Astrocyte (in vitro differentiated cells and primary cell): ENCODE data around the gene COG7.

ENCODE experiments used
- EZH2 ChIP-seq: IDR thresholded peaks from 2 replicates; pipeline ENCODE4 v1.6.1; 2012; ENCODE audit warnings: mild to moderate bottlenecking, low read length, inconsistent platforms; ENCODE audit not compliant: insufficient read depth
- TF ChIP-seq, protein P1 (sequence below): IDR thresholded peaks from 2 replicates; pipeline ENCODE4 v1.5.1; 2011; ENCODE audit warnings: low read depth, mild to moderate bottlenecking, inconsistent platforms, low read length, moderate library complexity; ENCODE audit not compliant: insufficient read depth

DNA sequence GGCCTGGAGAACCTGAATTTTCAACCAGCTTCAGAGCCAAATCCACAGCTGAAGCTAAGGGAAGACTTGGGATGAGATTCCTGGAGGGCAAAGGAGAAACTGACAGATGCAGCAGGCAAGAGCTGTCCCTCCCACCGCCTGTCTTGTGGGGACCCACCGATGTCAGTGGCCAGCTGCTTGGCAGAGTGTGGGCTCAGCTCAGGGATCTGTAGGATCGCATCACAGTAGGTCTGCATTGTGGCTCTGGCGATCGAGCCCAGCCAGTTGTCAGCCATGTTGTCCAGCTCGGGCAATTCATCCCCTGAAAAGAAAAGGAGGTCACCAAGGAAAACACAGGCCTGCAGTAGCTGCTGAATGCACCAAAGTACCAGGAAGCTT is 60.8 kb downstream of the COG7 start:
- TF ChIP-seq, protein P1, sequence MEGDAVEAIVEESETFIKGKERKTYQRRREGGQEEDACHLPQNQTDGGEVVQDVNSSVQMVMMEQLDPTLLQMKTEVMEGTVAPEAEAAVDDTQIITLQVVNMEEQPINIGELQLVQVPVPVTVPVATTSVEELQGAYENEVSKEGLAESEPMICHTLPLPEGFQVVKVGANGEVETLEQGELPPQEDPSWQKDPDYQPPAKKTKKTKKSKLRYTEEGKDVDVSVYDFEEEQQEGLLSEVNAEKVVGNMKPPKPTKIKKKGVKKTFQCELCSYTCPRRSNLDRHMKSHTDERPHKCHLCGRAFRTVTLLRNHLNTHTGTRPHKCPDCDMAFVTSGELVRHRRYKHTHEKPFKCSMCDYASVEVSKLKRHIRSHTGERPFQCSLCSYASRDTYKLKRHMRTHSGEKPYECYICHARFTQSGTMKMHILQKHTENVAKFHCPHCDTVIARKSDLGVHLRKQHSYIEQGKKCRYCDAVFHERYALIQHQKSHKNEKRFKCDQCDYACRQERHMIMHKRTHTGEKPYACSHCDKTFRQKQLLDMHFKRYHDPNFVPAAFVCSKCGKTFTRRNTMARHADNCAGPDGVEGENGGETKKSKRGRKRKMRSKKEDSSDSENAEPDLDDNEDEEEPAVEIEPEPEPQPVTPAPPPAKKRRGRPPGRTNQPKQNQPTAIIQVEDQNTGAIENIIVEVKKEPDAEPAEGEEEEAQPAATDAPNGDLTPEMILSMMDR: no peak
- no peak for TF ChIP-seq EZH2
